ENCODE results near the gene PLIN3. TPM values are rescaled to one million over a fixed set of nuclear protein-coding genes. Genes with fewer than 3 reads are reported as not detected.

Gene PLIN3
- total and polyA plus RNA-seq, 2 of the 8 experiments (the other 6 are each of a cell fraction or from before 2014, with no cell fraction given) = 60.7 to 61.5 TPM

DNA sequence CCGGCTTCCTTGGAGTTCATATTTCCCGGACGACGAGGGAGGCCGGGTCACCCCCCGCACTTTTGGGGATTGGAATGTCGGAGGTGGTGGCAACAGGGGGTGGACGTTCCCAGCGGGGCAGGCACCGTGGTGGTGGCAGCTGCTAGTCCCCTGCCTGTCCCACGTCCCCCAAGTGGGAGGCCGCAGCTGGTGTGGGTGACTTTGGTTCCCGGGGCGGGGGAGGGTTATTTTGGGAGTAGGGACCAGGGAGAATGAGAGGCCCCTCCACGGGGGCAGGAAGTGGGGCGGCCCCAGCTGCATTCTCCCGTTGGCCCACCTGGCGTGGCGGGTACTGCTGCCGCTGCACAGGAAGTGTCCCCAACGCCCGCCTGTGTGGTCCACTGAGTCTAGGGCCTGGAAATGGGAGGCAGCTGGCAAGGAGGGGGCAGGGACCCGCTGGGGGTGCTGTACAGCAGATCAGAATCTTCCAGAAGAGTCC, 11.1 kb upstream of the PLIN3 start:
- no peak overlapping the region for H3K9ac ChIP-seq (replicated peaks in 1 of 4; ENCODE audit: extremely low read depth in 1 of 4, low read depth in 3 of 4, low read length in 3 of 4)
- H4K91ac ChIP-seq (replicated peaks; ENCODE audit: insufficient read length, low read length) = peak overlapping the region; percentile 95
- H3K23ac ChIP-seq (ENCODE audit: insufficient read length) = no peak overlapping the region
- H3K4me2 ChIP-seq (ENCODE audit: insufficient read depth in 1 of 2, low read depth in 2 of 2, low read length in 2 of 2) = peak overlapping the region in 1 of 2 experiments; percentile 12; a peak in 1 of 4 replicates
- H3K56ac ChIP-seq (replicated peaks; ENCODE audit: insufficient read length, low read depth, low read length) = no peak overlapping the region
- 0 out of 2 replicates have a peak overlapping the region, but pooled peaks have one; percentile 24 for H3K18ac ChIP-seq (ENCODE audit: extremely low read depth, low read length)
- H3K36me3 ChIP-seq (ENCODE audit: control insufficient read depth in 2 of 4, insufficient read depth in 4 of 4, low read length in 3 of 4) = no peaks in the 10 kb centered on the region
- H3K23me2 ChIP-seq (ENCODE audit: low read depth, low read length) = no peaks in the 10 kb centered on the region; the same call in 1 of the 2 replicates
- H3K9me3 ChIP-seq (ENCODE audit: insufficient read depth in 2 of 2, low read depth in 1 of 2, low read length in 1 of 2) = no peaks in the 10 kb centered on the region
- ChIA-PET POLR2A (ENCODE audit: partially characterized antibody) (interaction anchor here (0.5 to 1.4 kb wide), 5 partner anchors 16 to 97 kb away, joined by 3 to 4 read pairs (median 3); partner anchors contain the start of gene KDM4B), CTCF (ENCODE audit: partially characterized antibody) (interaction anchor here (1.3 to 1.8 kb wide), 3 partner anchors 24 to 33 kb away, joined by 3 to 8 read pairs (median 4); partner anchors contain the start of gene ARRDC5)
- no peak for FAIRE-seq
- TF ChIP-seq TCF12 (IDR thresholded peaks at IDR 0.05; ENCODE audit: low read depth, low read length) = no peak
- TF ChIP-seq TAF1 (IDR thresholded peaks at IDR 0.05; ENCODE audit: low read depth, low read length) = no peak
- no peak for TF ChIP-seq CREB1 (IDR thresholded peaks at IDR 0.05)
- TF ChIP-seq TEAD4 (IDR thresholded peaks at IDR 0.05; ENCODE audit: low read depth, low read length) = peak; percentile 46; the same call in 1 of the 2 replicates
- H2BK15ac ChIP-seq (ENCODE audit: low read length) = no peak overlapping the region
- H3K4me3 ChIP-seq (ENCODE audit: extremely low read depth in 1 of 4, insufficient read depth in 2 of 4, low read depth in 3 of 4, low read length in 4 of 4) = no peak overlapping the region
- H2AFZ ChIP-seq (ENCODE audit: low read length) = no peak overlapping the region
- peaks cover 0 to 19% (median 15%) of the 10 kb centered on the region in 4 experiments; a peak in 6 of 7 replicates for H3K4me1 ChIP-seq (replicated peaks in 1 of 4; ENCODE audit: control insufficient read depth in 3 of 4, insufficient read depth in 4 of 4, low read length in 3 of 4)
- H3K79me1 ChIP-seq (ENCODE audit: low read depth, low read length) = no peaks in the 10 kb centered on the region
- H3K27ac ChIP-seq (ENCODE audit: low read depth, low read length) = peak overlapping the region; percentile 14; the same call in 1 of the 2 replicates
- peak overlapping the region; percentile 13 for H3K4ac ChIP-seq (replicated peaks; ENCODE audit: insufficient read length, low read depth, low read length)
- peak overlapping the region; percentile 75; the same call in 1 of the 2 replicates for H2BK12ac ChIP-seq (ENCODE audit: low read depth, low read length)
- H4K5ac ChIP-seq (ENCODE audit: insufficient read length, low read depth, low read length) = no peak overlapping the region
- no peak overlapping the region for H2BK20ac ChIP-seq (ENCODE audit: low read length)
- no peak overlapping the region for H3K14ac ChIP-seq (ENCODE audit: insufficient read length)
- peak in 1 of 2 experiments; percentile 60 for DNase-seq (ENCODE audit: low read depth in 1 of 2, low spot score in 2 of 2)
- H2BK5ac ChIP-seq (ENCODE audit: low read depth, low read length) = peak overlapping the region; percentile 87; the same call in 1 of the 2 replicates
- 67% methylated on average over 17 of the region's 23 CpGs; no CpG with 5 or more reads in 1 of the 2 experiments for WGBS, 2 experiments (ENCODE audit: extremely low coverage in 1 of 2, insufficient coverage in 1 of 2, insufficient read length in 1 of 2, insufficient replicate concordance in 2 of 2, low coverage in 1 of 2, low lambda C conversion rate in 2 of 2, missing lambda C conversion rate in 1 of 2)
- no peaks in the 10 kb centered on the region; a peak in 1 of 7 replicates for H3K27me3 ChIP-seq (replicated peaks in 1 of 4; ENCODE audit: control insufficient read depth in 3 of 4, extremely low read depth in 1 of 4, insufficient read depth in 3 of 4, low read length in 3 of 4)
- no peaks in the 10 kb centered on the region for H4K20me1 ChIP-seq (replicated peaks in 1 of 2; ENCODE audit: control insufficient read depth in 1 of 2, insufficient read depth in 2 of 2, low read length in 2 of 2)
- no peaks in the 10 kb centered on the region for H3K79me2 ChIP-seq (ENCODE audit: control insufficient read depth in 1 of 2, insufficient read depth in 2 of 2, low read length in 2 of 2)
- H4K8ac ChIP-seq (ENCODE audit: extremely low read depth, insufficient read depth, low read length) = peak overlapping the region; percentile 4; the same call in 1 of the 2 replicates
- H2BK120ac ChIP-seq (replicated peaks; ENCODE audit: low read depth, low read length) = peak overlapping the region; percentile 77
- no peak overlapping the region for H2AK5ac ChIP-seq (ENCODE audit: low read depth, low read length)
